DOHH2 (cell line): ENCODE data around the gene IGF2BP2.
"Not testable (repeated sequence)": the region's sequence is repeated elsewhere in the genome, so short reads cannot be mapped to it uniquely, and the experiment has no call there.

ENCODE experiments used
- H3F3A ChIP-seq: fragments of 200-600 bp; sonication (generic), shearing (Covaris generic); 2 replicates; pipeline ENCODE4 v1.6.0; 2016; ENCODE audit warnings: antibody characterized with exemption, mild to moderate bottlenecking; ENCODE audit not compliant: control insufficient read depth, insufficient read depth
- H3K27ac ChIP-seq: fragments of 200-600 bp; sonication (generic); 2 replicates; pipeline ENCODE4 v1.5.1; 2014; ENCODE audit warnings: low read depth, mild to moderate bottlenecking, low read length, moderate library complexity
- H3K27me3 ChIP-seq: fragments of 200-600 bp; sonication (generic); 2 replicates; pipeline ENCODE4 v1.6.1; 2014; ENCODE audit warnings: mild to moderate bottlenecking, low read length, mixed read lengths; ENCODE audit not compliant: control insufficient read depth
- H3K36me3 ChIP-seq: fragments of 200-600 bp; sonication (generic); 2 replicates; pipeline ENCODE4 v1.6.1; 2014; ENCODE audit warnings: mild to moderate bottlenecking, low read length, moderate library complexity, mixed read lengths; ENCODE audit not compliant: control insufficient read depth
- H3K4me1 ChIP-seq: fragments of 200-600 bp; sonication (generic); 2 replicates; pipeline ENCODE4 v1.6.1; 2014; ENCODE audit warnings: mild to moderate bottlenecking, low read length, mixed read lengths; ENCODE audit not compliant: control insufficient read depth
- H3K4me2 ChIP-seq: fragments of 200-600 bp; sonication (generic); 2 replicates; pipeline ENCODE4 v1.6.0; 2014; ENCODE audit warnings: mild to moderate bottlenecking, low read length, moderate library complexity
- H3K4me3 ChIP-seq: fragments of 200-600 bp; sonication (generic); 2 replicates; pipeline ENCODE4 v1.5.1; 2014; ENCODE audit warnings: mild to moderate bottlenecking, low read length, mixed read lengths
- H3K79me2 ChIP-seq: fragments of 200-600 bp; sonication (generic); 2 replicates; pipeline ENCODE4 v1.6.1; 2014; ENCODE audit warnings: mild to moderate bottlenecking, low read length, mixed read lengths; ENCODE audit not compliant: control insufficient read depth
- H3K9me2 ChIP-seq: fragments of 200-600 bp; sonication (generic); replicated peaks from 2 replicates; pipeline ENCODE4 v1.6.1; 2014; ENCODE audit warnings: mild to moderate bottlenecking, low read length, mixed read lengths; ENCODE audit not compliant: control insufficient read depth
- H3K9me3 ChIP-seq: fragments of 200-600 bp; sonication (generic); 2 replicates; pipeline ENCODE4 v1.6.1; 2014; ENCODE audit warnings: antibody characterized with exemption, low read length, mixed read lengths; ENCODE audit not compliant: control insufficient read depth, insufficient read depth
- H4K20me1 ChIP-seq: fragments of 200-600 bp; sonication (generic); 2 replicates; pipeline ENCODE4 v1.6.0; 2014; ENCODE audit warnings: low read depth, mild to moderate bottlenecking, antibody characterized with exemption, low read length, moderate library complexity; ENCODE audit not compliant: control insufficient read depth, insufficient read depth
- CTCF ChIP-seq: fragments of 200-600 bp; sonication (generic); IDR thresholded peaks from one replicate; pipeline ENCODE4 v1.5.1; 2014; ENCODE audit warnings: antibody characterized with exemption, mild to moderate bottlenecking, low read depth, low read length; ENCODE audit not compliant: poor library complexity, severe bottlenecking
- EZH2phosphoT487 ChIP-seq: fragments of 200-600 bp; sonication (generic); IDR thresholded peaks from 2 replicates; pipeline ENCODE4 v1.6.1; 2017; ENCODE audit warnings: borderline replicate concordance, mild to moderate bottlenecking, antibody characterized with exemption, low read length, moderate library complexity, mixed read lengths

Gene IGF2BP2

GRCh38 chr3:185640308-185640707, 184.5 kb downstream of the IGF2BP2 start:
- no peaks in the 10 kb centered on the region for H3K36me3 ChIP-seq
- H3K9me2 ChIP-seq: no peaks in the 10 kb centered on the region
- peaks cover 6% of the 10 kb centered on the region; the same call in 1 of the 2 replicates for H3K27me3 ChIP-seq
- H3K79me2 ChIP-seq: no peaks in the 10 kb centered on the region
- no peak overlapping the region for H3K27ac ChIP-seq
- no peak for TF ChIP-seq CTCF
- TF ChIP-seq EZH2phosphoT487: no peak
- no peaks in the 10 kb centered on the region for H3K4me1 ChIP-seq
- H3K4me2 ChIP-seq: no peak overlapping the region
- no peaks in the 10 kb centered on the region for H3K9me3 ChIP-seq
- H3K4me3 ChIP-seq: no peak overlapping the region
- no peaks in the 10 kb centered on the region for H4K20me1 ChIP-seq
- H3F3A ChIP-seq: no peaks in the 10 kb centered on the region

- Histone ChIP-seq H3K4me2 (no peak overlapping the region), H4K20me1 (no peaks in the 10 kb centered on the region), H3K9me2 (no peaks in the 10 kb centered on the region), H3K4me1 (no peaks in the 10 kb centered on the region), H3F3A (no peaks in the 10 kb centered on the region), H3K36me3 (no peaks in the 10 kb centered on the region), H3K27me3 (peaks cover 6% of the 10 kb centered on the region; the same call in 1 of the 2 replicates), H3K27ac (no peak overlapping the region), H3K4me3 (no peak overlapping the region), H3K79me2 (no peaks in the 10 kb centered on the region), H3K9me3 (no peaks in the 10 kb centered on the region)
- TF ChIP-seq EZH2phosphoT487 (no peak), CTCF (no peak)
These were observed 185.1 kb downstream of the IGF2BP2 start for GRCh38 chr3:185639632-185640206.

- not testable (repeated sequence) for H3K9me3 ChIP-seq, H3F3A ChIP-seq, H3K27ac ChIP-seq, H4K20me1 ChIP-seq, H3K9me2 ChIP-seq, H3K4me1 ChIP-seq, H3K79me2 ChIP-seq, H3K4me2 ChIP-seq, H3K27me3 ChIP-seq, H3K4me3 ChIP-seq, H3K36me3 ChIP-seq
These were observed 186.2 kb downstream of the IGF2BP2 start for GRCh38 chr3:185638651-185639050.

- no peaks in the 10 kb centered on the region for H3K9me2 ChIP-seq
These were observed 187.5 kb downstream of the IGF2BP2 start for GRCh38 chr3:185637388-185637787.

More at GRCh38 chr3:185637388-185637787, 187.5 kb downstream of the IGF2BP2 start:
- Histone ChIP-seq H3K27me3 (no peaks in the 10 kb centered on the region; the same call in 1 of the 2 replicates), H3K79me2 (no peaks in the 10 kb centered on the region), H3K4me1 (no peaks in the 10 kb centered on the region), H3K4me3 (no peak overlapping the region), H3K27ac (no peak overlapping the region), H4K20me1 (no peaks in the 10 kb centered on the region), H3K36me3 (no peaks in the 10 kb centered on the region), H3K9me3 (no peaks in the 10 kb centered on the region), H3K4me2 (no peak overlapping the region), H3F3A (no peaks in the 10 kb centered on the region)
- TF ChIP-seq CTCF (no peak), EZH2phosphoT487 (no peak)
